Stimulated activated CD8-positive, alpha-beta memory T cell treated with anti-CD3 and anti-CD28 coated beads, Interleukin-12 subunit alpha, Interleukin-12 subunit beta, amount 100 ng/mL, for 24 hours (primary cell): ENCODE measurements around the gene PRKAB1.

Experiments
- DNase-seq: peaks from one replicate; pipeline ENCODE4 v3.0.0-alpha.2; 2020; ENCODE audit errors: extremely low read depth

PRKAB1 gene

GRCh38 chr12:119661882-119662281 lies 6.1 kb upstream of the PRKAB1 start:
- DNase-seq = no peak

DNA sequence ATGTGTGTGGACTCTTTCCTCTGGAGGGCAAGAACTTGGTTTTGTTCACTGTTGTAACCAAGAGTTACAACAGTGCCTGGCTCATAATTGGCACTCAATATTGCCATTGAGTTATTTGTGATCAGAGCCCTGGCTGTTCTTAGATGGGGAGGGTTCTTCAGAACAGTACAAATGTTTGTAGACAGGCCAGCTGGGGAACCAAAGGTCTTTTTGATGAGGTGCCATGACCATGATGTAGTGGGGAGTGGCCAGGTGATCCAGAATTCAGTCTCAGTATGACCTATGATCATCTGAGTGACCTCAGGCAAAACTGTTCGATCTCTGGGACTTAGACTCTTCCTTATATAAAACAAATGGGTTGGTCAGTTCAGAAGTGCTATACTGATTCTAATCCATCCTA lies 3.3 kb upstream of the PRKAB1 start:
- DNase-seq = no peak

DNA sequence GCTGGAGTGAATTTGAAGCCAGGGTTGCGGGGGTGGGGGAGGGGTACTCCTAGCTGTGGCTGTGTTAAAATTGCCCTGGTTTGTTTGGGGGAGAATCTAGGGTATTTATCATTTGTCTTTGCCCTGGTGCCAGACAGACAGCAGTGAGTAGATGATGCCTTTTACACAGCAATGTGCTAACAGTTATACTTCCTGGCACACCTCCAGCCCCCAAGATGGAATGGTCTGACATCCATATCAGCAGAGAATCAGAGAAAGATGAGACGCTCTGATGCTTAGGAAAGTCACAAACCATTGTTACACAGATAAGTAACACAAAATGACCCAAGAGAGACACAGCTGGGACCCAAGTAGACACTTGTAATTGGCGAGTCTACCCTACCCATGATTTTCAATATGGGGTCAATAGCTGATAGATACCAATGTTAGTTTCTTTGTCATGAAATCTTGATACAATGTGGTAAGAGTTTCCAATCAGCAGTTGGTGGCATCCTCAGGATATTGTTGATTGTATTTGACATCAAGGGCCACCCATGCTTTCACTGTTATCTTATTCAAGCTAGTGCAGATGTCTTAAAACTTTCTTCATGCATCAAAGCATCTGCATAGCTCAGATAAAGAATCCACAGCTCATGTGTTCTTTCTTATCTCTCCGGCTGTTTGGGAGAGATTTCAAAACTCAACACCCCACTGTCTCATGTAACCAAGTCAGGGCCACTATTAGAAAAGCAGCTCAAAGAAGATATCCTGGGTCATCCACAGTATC lies 2.6 kb upstream of the PRKAB1 start:
- no peak for DNase-seq

GRCh38 chr12:119666226-119666795 lies 1.6 kb upstream of the PRKAB1 start:
- no peak for DNase-seq

GRCh38 chr12:119666900-119667576 lies 895 bp upstream of the PRKAB1 start:
- DNase-seq = no peak

- no peak for DNase-seq
Measured at GRCh38 chr12:119668324-119668841, 450 bp downstream of the PRKAB1 start.

DNA sequence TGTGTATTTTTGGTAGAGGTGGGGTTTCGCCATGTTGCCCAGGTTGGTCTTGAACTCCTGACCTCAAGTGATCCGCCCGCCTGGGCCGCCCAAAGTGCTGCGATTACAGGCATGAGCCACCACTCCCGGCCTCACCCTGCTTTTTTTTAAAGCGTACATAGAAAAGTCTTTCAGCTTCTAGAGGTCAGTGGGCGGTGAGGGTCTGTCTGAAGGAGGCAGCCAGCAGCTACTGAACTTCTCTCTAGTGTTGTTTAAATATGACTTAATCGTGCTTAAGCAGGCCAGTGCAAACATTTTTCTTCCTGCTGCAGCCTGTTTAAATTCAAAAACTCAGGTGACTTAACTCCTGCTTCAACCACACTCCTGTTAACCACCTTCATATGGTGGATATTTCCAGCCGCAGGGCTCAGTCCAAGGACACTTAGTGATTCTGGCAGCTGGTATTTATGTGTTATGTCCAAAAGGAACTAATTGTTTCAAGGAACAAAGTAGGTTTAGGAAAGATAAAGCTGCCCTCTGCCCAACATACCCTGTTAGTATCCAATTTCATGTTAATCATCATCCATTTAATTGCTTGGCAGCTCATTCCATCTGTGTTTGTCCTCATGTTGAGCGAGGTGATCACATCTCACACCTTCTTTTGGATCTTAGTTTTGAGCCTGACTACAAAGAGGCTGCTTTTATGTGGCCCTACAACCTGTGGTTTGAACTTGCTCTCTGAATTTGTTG lies 2.0 kb downstream of the PRKAB1 start:
- DNase-seq = no peak

GRCh38 chr12:119671070-119671469 lies 3.1 kb downstream of the PRKAB1 start:
- no peak for DNase-seq

DNA sequence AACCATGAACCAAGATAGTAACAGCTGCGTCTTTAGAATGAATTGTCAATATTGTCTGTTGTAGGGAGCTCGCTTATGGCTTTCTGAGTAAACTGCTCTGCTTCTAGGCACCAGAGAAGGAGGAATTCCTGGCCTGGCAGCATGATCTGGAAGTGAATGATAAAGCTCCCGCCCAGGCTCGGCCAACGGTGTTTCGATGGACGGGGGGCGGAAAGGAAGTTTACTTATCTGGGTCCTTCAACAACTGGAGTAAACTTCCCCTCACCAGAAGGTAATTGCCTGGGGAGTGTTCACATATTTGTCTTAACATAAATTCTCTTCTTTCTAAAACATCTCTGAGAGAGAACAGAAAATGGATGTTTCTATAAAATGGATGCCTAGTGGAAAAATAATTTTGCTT lies 4.3 kb downstream of the PRKAB1 start:
- DNase-seq = no peak

DNA sequence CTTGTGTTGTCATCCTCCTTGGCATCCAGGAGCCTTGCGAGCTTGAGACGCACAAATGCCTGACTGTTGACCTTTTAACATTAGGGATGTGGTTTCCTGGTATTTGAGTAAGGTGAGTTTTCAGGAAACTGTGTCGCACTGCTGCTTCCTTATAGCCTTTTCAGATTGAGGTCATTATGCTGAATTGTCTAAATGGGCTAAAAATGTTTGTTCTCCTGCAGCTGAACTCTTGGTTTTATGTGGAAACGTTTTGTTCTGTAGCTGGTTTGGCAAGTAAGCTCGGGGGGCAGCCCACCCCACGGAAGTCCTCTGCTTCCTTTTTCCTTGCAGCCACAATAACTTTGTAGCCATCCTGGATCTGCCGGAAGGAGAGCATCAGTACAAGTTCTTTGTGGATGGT lies 5.7 kb downstream of the PRKAB1 start:
- no peak for DNase-seq

- no peak for DNase-seq
Measured at GRCh38 chr12:119674560-119674959, 6.6 kb downstream of the PRKAB1 start.

- no peak for DNase-seq
Measured at GRCh38 chr12:119676022-119676421, 8.1 kb downstream of the PRKAB1 start.

GRCh38 chr12:119676573-119676972 lies 8.6 kb downstream of the PRKAB1 start:
- no peak for DNase-seq

DNA sequence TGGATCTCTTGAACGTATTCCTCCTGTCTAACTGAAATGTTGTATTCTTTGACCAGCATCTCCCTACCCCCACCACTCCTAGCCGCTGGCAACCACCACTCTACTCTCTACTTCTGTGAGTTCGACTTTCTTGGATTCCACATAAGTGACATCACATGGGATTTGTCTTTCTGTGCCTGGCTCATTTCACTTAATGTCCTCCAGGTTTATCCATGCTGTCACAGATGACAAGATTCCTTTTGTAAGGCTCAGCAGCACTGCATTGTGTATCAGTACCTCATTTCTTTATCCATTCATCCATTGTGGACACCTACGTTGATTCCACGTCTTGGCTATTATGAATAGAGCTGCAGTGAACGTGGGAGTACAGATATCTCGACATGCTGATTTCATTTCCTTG lies 10.5 kb downstream of the PRKAB1 start:
- no peak for DNase-seq

GRCh38 chr12:119679081-119679480 lies 11.1 kb downstream of the PRKAB1 start:
- no peak for DNase-seq

GRCh38 chr12:119679490-119679889 lies 11.6 kb downstream of the PRKAB1 start:
- no peak for DNase-seq

DNA sequence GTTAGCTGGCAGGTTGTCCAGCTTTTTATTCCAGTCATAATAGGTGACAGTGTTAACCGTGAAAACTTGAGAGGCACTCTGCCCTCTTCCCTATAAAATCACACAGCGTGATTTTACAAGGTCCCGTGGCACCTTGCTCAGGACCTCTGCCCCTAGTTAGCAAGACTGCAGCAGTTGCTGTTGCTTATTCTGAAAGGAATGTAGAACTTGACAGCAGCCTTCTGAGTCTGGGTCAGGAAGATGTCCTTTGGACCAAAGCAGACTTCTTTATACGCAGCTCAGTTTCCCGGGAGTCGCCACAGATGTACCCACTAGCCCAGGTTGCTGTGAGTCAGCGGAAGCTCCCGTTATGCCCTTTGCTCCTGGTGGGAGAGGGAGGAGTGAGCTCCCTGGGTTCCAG lies 13.2 kb downstream of the PRKAB1 start:
- no peak for DNase-seq

- no peak for DNase-seq
Measured at GRCh38 chr12:119681728-119682638, 14.1 kb downstream of the PRKAB1 start.

GRCh38 chr12:119682639-119683252 lies 14.8 kb downstream of the PRKAB1 start:
- DNase-seq = no peak

DNA sequence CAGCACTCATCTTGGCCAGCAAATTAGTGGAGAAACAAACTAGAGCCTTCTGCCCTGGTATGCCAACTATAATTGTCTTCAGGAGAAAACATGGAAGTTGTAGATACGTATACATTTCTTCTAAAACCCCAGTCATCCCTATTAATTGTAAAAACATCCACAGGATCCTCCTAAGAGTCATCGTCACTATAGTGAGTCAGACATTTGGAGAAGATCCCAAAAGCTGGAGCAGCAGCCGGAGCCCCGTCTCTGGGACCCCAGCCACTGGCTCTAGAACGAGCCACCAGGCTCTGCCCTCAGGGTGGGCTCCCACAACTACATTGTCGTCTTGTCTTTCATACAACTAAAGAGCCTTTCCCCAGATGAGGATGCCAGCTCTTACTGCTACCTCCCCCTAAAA lies 15.5 kb downstream of the PRKAB1 start:
- DNase-seq = no peak

GRCh38 chr12:119683816-119684215 lies 15.9 kb downstream of the PRKAB1 start:
- DNase-seq = no peak
